Tongue (tissue), 2 donors: ENCODE measurements around the gene VIPR2. TPM values are rescaled to one million over a fixed set of nuclear protein-coding genes. Genes with fewer than 3 reads are reported as not detected.
"Not testable (repeated sequence)": the region's sequence is repeated elsewhere in the genome, so short reads cannot be mapped to it uniquely, and the experiment has no call there.

Experiments
- DNase-seq: peaks from one replicate; pipeline ENCODE4 v3.0.0-alpha.2; 2015
- total RNA-seq: library from RNA; depleted of rRNA; stranded (reverse); fragments of >200 nt; gene quantifications from one replicate; pipeline ENCODE4 v1.2.3, GENCODE V29; 2014

The VIPR2 gene
- total RNA-seq, 1 donor from 2014 or later, result 9.6 TPM

DNA sequence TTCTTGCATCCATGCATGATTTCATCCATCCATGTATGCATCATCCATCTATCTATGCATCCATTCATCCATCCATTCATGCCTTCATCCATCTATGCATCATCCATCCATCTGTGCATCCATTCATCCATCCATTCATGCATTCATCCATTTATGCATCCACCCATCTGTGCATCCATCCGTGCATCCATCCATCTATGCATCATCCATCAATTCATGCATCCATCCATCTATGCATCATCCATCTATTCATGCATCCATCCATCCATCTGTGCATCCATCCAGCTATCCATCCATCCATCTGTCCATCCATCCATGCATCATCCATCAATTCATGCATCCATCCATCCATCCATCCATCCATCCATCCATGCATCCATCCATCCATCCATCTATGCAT is 157.0 kb downstream of the VIPR2 start:
- no peak for DNase-seq

DNA sequence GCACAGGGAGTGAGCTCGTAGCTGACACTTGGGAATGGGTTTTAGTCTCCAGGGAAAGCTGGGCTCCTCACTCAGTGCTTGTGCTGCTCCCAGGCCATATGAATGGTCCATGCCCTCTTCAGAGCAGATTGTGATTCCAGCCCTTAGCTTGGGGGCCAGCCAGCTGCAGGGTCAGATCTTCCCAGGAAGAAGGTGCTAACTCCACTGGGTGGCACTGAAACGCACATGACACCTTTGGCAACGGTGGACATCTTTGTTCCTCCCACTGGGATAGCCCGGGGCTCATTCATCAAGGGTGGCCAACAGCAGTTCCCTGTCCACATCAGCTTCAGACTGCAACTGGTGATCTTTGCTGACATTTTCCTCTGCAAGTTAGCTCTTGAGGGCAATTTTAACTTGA is 159.1 kb downstream of the VIPR2 start:
- no peak for DNase-seq

DNA sequence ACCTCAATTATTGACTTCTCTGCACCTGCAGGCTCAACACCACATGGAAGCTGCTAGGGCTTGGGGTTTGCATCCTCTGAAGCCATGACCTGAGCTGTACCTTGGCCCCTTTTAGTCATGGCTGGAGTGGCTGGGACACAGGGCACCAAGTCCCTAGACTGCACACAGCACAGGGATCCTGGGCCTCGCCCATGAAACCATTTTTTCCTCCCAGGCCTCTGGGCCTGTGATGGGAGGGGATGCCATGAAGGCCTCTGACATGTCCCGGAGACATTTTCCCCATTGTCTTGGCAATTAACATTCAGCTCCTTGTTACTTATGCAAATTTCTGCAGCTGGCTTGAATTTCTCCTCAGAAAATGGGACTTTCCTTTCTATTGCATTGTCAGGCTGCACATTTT is 160.7 kb downstream of the VIPR2 start:
- not testable (repeated sequence) for DNase-seq

DNA sequence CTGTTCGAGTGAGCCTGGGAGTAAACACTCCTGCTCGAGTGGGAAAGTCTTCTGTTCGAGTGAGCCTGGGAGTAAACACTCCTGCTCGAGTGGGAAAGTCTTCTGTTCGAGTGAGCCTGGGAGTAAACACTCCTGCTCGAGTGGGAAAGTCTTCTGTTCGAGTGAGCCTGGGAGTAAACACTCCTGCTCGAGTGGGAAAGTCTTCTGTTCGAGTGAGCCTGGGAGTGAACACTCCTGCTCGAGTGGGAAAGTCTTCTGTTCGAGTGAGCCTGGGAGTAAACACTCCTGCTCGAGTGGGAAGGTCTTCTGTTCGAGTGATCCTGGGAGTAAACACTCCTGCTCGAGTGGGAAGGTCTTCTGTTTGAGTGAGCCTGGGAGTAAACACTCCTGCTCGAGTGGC is 162.6 kb downstream of the VIPR2 start:
- DNase-seq, result not testable (repeated sequence)

DNA sequence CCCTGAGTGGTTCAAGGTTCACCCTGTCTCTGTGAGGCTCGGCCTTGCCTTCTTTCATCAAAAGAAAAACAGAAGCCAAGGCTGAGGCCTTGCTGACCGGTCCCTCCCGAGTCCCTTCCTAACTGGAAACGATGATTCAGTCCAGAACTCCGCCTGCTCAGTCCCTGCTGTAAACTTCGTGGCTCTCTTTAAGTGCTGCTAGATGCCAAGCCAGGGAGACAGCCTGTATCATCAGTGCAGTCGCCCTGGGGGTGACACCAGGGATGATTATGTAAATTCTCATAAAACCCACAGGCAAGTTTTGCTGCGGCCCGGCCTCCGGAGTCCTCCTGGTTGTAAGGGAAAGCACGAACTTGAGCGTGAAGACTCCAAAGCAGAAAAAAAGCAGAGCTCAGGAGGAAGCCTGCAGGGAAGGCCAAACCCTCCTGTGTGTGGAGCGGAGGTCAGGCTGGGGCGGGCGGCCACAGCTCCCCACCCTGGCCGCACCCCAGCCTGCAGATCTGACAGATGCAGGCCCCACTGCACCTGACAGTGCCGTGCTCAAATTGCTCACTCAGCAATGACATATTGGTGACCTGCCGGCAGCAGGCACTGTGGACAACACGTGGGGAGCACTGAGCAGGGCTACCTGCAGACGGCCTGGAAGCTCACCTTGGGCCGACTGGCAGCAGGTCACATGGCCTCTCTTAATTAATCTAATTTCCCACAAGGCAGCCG is 164.9 kb downstream of the VIPR2 start:
- no peak for DNase-seq

- no peak for DNase-seq
Measured at GRCh38 chr7:158979023-158979529, 165.6 kb downstream of the VIPR2 start.
